Fibroblast of villous mesenchyme (primary cell): ENCODE data around the gene UBAC1. TPM values are rescaled to one million over a fixed set of nuclear protein-coding genes. Genes with fewer than 3 reads are reported as not detected.

Experiments used
- DNase-seq: peaks from one replicate; pipeline ENCODE4 v3.0.0-alpha.2; 2010; ENCODE audit warnings: low read depth
- H3K4me3 ChIP-seq: 2 replicates; pipeline ENCODE4 v1.5.1; 2011; ENCODE audit warnings: low read depth, mild to moderate bottlenecking, low read length
- total RNA-seq: library from RNA; depleted of rRNA; stranded (reverse); fragments of >200 nt; gene quantifications from 2 replicates; pipeline ENCODE4 v1.2.3, GENCODE V29; 2012
- TF ChIP-seq, protein P1 (sequence below): IDR thresholded peaks from 2 replicates; pipeline ENCODE4 v1.5.1; 2012; ENCODE audit warnings: low read depth, mild to moderate bottlenecking, low read length; ENCODE audit not compliant: insufficient read depth

UBAC1 gene
- total RNA-seq, 1 donor = 27.6 TPM

DNA sequence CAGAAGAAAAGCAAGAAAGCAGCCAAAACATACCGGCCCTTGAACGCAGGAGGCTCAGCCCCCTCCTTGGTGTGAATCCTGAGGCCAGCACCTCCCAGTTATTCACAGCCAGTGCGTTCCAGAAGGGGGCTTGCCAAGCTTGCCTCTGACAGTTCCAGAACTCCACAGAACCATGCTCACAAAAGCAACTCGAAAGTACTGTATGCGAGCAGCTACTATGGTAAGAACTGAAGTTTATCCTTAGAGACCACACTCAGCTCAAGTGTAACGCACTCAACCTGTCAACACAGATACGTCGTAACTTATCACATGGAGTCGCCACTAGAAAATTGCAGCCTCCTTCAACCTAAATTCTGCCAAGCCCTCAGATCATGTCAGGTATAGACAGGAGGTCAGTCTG lies 1.4 kb downstream of the UBAC1 start:
- peak; percentile 19 for DNase-seq
- TF ChIP-seq, protein P1, sequence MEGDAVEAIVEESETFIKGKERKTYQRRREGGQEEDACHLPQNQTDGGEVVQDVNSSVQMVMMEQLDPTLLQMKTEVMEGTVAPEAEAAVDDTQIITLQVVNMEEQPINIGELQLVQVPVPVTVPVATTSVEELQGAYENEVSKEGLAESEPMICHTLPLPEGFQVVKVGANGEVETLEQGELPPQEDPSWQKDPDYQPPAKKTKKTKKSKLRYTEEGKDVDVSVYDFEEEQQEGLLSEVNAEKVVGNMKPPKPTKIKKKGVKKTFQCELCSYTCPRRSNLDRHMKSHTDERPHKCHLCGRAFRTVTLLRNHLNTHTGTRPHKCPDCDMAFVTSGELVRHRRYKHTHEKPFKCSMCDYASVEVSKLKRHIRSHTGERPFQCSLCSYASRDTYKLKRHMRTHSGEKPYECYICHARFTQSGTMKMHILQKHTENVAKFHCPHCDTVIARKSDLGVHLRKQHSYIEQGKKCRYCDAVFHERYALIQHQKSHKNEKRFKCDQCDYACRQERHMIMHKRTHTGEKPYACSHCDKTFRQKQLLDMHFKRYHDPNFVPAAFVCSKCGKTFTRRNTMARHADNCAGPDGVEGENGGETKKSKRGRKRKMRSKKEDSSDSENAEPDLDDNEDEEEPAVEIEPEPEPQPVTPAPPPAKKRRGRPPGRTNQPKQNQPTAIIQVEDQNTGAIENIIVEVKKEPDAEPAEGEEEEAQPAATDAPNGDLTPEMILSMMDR = no peak
- peak overlapping the region; percentile 81 for H3K4me3 ChIP-seq

DNA sequence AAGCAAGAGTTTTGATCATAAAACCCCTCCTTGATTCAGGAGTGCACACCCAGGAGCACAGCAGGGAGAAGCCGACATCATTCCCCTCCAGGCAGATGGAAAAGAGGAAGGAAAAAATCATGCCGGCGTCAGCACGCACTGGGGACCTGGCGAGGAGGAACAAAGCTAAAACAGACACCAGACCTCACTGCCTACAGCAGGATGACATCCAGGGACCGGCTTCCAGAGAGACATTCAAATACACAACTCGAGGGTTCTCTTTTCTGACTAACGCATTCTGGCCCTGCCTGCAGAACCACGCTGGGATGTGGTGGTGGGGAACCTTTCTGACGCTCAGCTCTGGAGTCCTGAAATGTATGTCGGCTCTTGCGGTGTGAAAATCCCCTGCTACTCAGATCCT lies 2.7 kb downstream of the UBAC1 start:
- TF ChIP-seq, protein P1 = no peak
- no peak for DNase-seq

DNA sequence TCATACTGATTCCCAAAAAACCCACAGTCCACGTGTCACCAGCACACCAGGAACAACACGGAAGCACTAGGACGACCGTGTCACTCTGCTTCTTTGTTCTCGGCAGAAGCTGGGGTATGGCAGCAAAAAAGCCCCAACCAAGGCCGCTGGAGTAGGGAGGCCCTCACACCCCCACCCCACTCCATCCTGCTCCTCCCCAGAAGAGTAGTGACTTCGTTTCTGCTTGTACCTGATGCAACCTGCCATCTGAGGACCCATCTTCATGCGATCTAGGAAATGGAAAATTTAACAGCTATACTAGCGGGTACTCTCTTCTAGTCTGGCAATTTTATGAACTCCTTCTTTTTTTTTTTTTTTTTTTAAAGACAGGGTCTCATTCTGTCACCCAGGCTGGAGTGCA lies 3.7 kb downstream of the UBAC1 start:
- no peak for DNase-seq
- TF ChIP-seq, protein P1 = no peak
- no peak overlapping the region for H3K4me3 ChIP-seq

More for the DNA sequence above, 2.7 kb downstream of the UBAC1 start:
- H3K4me3 ChIP-seq = no peak overlapping the region

DNA sequence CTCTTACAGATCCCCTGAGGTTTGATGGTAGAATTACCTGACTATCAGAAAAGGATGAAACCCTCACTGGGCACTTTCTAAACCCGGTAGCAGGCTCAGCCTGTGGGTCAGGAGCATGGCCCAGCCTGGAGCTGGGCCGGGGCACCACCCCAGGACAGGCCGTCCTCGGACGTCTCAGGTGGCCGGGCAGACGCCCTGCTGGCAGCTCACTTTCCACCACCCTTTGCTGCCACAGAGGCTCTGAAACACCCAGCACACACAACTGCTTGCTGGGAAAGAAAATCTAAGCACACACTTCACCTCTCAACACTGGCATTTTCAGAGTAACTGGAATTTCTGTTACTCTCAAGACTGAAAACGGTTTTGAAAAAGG lies 4.4 kb downstream of the UBAC1 start:
- TF ChIP-seq, protein P1 = no peak
- no peak overlapping the region for H3K4me3 ChIP-seq
- no peak for DNase-seq

DNA sequence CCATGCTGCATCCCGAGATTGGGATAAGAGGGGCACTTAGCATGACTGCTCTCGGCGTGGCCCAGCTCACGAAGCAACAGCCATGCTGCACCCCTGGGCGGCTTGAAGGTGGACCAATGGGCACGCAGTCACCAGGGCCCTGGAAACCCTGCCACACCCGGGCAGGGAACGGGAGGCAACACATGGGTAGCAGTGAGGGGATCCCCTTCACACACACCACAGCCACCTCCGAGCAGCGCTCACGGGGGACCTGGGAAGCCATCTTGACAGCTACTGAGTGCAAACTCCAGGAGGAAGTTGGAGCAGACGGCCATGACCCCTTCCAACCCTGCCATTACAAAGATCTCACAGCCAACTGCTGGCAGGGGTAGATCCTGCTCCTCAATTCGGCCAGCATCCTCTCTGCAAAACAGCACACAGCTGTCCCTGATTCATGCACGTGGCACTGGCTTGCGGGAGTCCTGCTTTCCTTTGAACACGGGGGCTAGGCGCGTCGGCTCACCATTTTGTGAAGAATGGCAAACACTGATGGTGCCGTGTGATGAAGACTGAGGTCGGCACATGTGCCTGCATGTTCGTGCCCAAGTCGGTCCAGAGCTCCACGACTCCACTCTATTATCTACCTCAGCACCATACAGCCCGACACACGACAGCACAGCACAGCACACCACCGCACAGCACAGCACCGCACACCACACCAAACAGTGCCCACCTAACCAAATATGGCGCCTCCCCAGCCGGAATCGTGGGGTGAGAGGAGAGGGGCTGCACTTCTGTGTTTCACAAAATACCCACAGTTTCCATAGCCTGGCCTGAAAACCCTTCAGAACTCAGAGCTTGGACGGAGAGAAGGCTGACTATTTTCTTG lies 5.0 kb downstream of the UBAC1 start:
- no peak overlapping the region for H3K4me3 ChIP-seq
- DNase-seq = no peak
- TF ChIP-seq, protein P1 = no peak

DNA sequence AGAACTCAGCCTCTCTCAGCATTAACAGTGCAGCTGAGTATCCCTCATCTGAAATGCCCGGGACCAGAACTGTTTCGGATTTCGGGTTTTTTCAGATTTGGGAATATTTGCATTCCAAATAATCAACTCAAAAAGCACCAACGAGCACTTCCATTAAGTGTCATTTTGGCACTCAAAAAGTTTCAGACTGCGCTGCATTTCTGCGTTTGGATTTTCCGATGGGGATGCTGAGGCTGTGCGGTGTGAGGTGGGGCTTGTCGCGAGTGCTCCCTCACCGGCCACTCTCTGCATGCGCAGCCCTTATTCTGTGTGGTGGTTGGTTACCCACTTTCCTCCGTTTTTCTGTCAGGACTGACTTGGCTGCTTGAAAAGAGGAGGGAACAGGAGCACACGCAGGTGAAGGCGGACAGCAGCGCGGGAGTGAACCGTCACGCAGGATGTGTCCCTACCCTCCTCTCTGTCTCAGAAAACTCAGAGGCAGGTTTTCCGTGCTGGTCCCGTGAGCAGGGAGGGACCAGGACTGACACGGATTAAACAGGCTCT lies 8.4 kb downstream of the UBAC1 start:
- TF ChIP-seq, protein P1 = no peak
- no peak for DNase-seq

More for the DNA sequence above, 8.4 kb downstream of the UBAC1 start:
- H3K4me3 ChIP-seq = no peak overlapping the region
